ENCODE data around the gene DCLK2. TPM values are rescaled to one million over a fixed set of nuclear protein-coding genes. Genes with fewer than 3 reads are reported as not detected.
A peak's percentile ranks its signal among the peaks of the same experiment; 100 is the strongest.

Gene DCLK2
- total RNA-seq, 6 experiments from 2014 or later, result 0.35 to 1.8 (median 0.68) TPM

- TF ChIP-seq CTCF (IDR thresholded peaks at IDR 0.05) (no peak), POLR2A (IDR thresholded peaks at IDR 0.05) (no peak)
- WGBS (ENCODE audit: insufficient coverage, low coverage, low lambda C conversion rate, missing lambda C conversion rate), result 70% methylated on average over 3 of the region's 3 CpGs
- no peak overlapping the region for H3K4me3 ChIP-seq
- no peak overlapping the region for H3K27ac ChIP-seq
- peaks cover 0 to 5% (median 0%) of the 10 kb centered on the region in 4 donors for H3K9me3 ChIP-seq
- ATAC-seq, result no peak
- no peak for DNase-seq
- intact Hi-C loops (cut with DNase I), result no loop called here
- H3K27me3 ChIP-seq, result no peaks in the 10 kb centered on the region
- no peaks in the 10 kb centered on the region for H3K36me3 ChIP-seq
- no peaks in the 10 kb centered on the region for H3K4me1 ChIP-seq
These were observed 27.1 kb upstream of the DCLK2 start for GRCh38 chr4:150051111-150051510.

- no peak for ATAC-seq
- intact Hi-C loops (cut with DNase I), result no loop called here
- WGBS (ENCODE audit: insufficient coverage, low coverage, low lambda C conversion rate, missing lambda C conversion rate), result 36% methylated on average over 1 of the region's 1 CpG
- no peak overlapping the region for H3K27ac ChIP-seq
- H3K27me3 ChIP-seq, result no peaks in the 10 kb centered on the region
- H3K4me3 ChIP-seq, result no peak overlapping the region
- no peaks in the 10 kb centered on the region for H3K4me1 ChIP-seq
- peaks cover 0 to 5% (median 0%) of the 10 kb centered on the region in 4 donors for H3K9me3 ChIP-seq
- TF ChIP-seq CTCF (IDR thresholded peaks at IDR 0.05), result no peak
- TF ChIP-seq POLR2A (IDR thresholded peaks at IDR 0.05), result no peak
- no peak for DNase-seq
- H3K36me3 ChIP-seq, result no peaks in the 10 kb centered on the region
These were observed 22.8 kb upstream of the DCLK2 start for GRCh38 chr4:150055467-150055866.

- Histone ChIP-seq H3K4me1 (no peaks in the 10 kb centered on the region), H3K36me3 (no peaks in the 10 kb centered on the region), H3K27ac (no peak overlapping the region), H3K27me3 (no peaks in the 10 kb centered on the region), H3K9me3 (peaks cover 0 to 5% (median 0%) of the 10 kb centered on the region in 4 donors), H3K4me3 (no peak overlapping the region)
- DNase-seq, result no peak
- intact Hi-C loops (cut with DNase I), result no loop called here
- TF ChIP-seq CTCF (IDR thresholded peaks at IDR 0.05) (no peak), POLR2A (IDR thresholded peaks at IDR 0.05) (no peak)
- no peak for ATAC-seq
These were observed 21.7 kb upstream of the DCLK2 start for GRCh38 chr4:150056569-150056968.

GRCh38 chr4:150061086-150061776 is 17.0 kb upstream of the DCLK2 start:
- TF ChIP-seq CTCF (IDR thresholded peaks at IDR 0.05) (no peak), POLR2A (IDR thresholded peaks at IDR 0.05) (no peak)
- H3K27me3 ChIP-seq, result no peaks in the 10 kb centered on the region

GRCh38 chr4:150063128-150063527 is 15.1 kb upstream of the DCLK2 start:
- no peak for DNase-seq
- intact Hi-C loops (cut with DNase I), result no loop called here
- no peaks in the 10 kb centered on the region for H3K36me3 ChIP-seq
- H3K27me3 ChIP-seq, result no peaks in the 10 kb centered on the region
- peak; percentile 30 to 62 (median 44) for ATAC-seq
- no peak overlapping the region for H3K27ac ChIP-seq
- H3K4me1 ChIP-seq, result no peaks in the 10 kb centered on the region
- H3K4me3 ChIP-seq, result no peak overlapping the region
- H3K9me3 ChIP-seq, result no peaks in the 10 kb centered on the region
- TF ChIP-seq POLR2A (IDR thresholded peaks at IDR 0.05) (no peak), CTCF (IDR thresholded peaks at IDR 0.05) (no peak)

More at GRCh38 chr4:150061086-150061776, 17.0 kb upstream of the DCLK2 start:
- Histone ChIP-seq H3K36me3 (no peaks in the 10 kb centered on the region), H3K27ac (no peak overlapping the region), H3K4me3 (no peak overlapping the region), H3K9me3 (no peaks in the 10 kb centered on the region), H3K4me1 (no peaks in the 10 kb centered on the region)
- 60% methylated on average over 1 of the region's 1 CpG for WGBS (ENCODE audit: insufficient coverage, low coverage, low lambda C conversion rate, missing lambda C conversion rate)
- ATAC-seq (no peak), DNase-seq (no peak)
- intact Hi-C loops (cut with DNase I), result no loop called here

Measured in right lobe of liver (tissue), 6 donors.